GM19240 (cell line): ENCODE data around the gene NPR1.
"Not testable (repeated sequence)": the region's sequence is repeated elsewhere in the genome, so short reads cannot be mapped to it uniquely, and the experiment has no call there.

ENCODE experiments used
- DNase-seq: peaks from one replicate; pipeline ENCODE4 v3.0.0; 2011; ENCODE audit warnings: low spot score; ENCODE audit not compliant: insufficient read length

Gene NPR1

DNA sequence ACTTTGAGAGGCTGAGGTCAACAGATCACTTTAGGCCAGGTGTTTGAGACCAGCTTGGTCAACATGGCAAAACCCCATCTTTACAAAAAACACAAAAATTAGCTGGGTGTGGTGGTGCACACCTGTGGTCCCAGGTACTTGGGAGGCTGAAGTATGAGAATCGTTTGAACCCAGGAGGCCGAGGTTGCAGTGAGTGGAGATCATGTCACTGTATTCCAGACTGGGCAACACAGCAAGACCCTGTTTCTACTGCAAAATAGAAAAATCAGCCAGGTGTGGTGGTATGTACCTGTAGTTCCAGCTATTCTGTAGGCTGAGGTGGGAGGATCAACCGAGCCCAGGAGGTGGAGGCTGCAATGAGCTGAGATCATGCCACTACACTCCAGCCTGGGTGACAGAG, 45.2 kb downstream of the NPR1 start:
- DNase-seq: no peak

DNA sequence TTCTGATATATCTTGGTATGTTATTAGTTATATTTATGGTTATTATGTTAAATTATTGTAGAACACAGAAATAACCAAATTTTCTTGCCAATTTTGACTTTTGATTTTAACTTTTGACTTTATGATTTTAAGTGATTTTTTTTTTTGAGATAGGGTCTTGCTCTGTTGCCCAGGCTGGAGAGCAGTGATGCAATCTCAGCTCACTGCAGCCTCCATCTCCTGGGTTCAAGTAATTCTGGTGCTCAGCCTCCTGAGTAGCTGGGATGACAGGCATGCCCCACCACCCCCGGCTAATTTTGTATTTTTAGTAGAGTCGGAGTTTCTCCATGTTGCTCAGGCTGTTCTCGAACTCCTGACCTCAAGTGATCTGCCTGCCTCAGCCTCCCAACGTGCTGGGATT, 46.1 kb downstream of the NPR1 start:
- not testable (repeated sequence) for DNase-seq

DNA sequence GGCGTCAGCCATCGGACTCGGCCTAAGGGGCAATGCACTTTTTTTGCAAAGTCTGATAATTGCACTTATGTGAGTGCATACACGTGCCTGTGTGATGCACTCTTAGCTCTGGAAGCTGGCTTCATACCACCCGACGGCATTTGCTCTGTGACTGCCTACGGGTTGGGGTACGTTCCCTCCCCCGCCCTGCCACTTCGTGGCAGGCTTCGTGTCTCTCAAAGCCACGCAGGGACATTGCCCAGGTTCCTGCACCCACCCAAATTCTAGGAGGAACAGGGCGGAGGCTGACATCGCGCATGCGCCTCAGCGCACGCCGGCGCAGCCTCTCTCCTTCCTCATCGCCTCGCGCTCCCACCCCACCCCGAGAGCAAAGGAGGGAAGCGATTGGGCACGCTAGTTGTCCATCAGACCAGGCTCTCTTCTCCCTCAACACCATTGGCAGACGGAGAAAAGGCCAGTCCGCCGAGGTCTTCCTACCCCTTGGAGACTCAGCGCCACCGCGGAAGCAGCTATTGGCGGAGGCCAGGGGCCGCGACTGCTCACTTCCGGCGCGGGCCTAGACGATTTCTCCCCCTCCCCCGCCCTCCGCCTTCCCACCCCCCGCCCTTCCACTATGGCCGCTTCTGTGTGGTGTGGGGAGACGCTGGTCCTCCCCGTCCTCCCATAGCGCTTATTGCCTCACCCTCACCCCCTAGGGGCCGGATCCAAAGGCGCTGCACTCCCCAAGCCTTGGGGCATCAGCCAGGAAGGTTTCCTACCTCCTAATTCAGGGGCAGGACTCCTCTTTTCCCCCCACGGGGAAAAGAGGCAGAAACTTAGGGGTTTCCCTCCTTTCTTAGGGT, 49.2 kb downstream of the NPR1 start, which contains the start of gene INTS3:
TSS of gene INTS3 (plus strand) at position 588 of the 842 bp plus-strand sequence. CDS start 585 bp downstream, outside the sequence.
- DNase-seq: peak; percentile 97

DNA sequence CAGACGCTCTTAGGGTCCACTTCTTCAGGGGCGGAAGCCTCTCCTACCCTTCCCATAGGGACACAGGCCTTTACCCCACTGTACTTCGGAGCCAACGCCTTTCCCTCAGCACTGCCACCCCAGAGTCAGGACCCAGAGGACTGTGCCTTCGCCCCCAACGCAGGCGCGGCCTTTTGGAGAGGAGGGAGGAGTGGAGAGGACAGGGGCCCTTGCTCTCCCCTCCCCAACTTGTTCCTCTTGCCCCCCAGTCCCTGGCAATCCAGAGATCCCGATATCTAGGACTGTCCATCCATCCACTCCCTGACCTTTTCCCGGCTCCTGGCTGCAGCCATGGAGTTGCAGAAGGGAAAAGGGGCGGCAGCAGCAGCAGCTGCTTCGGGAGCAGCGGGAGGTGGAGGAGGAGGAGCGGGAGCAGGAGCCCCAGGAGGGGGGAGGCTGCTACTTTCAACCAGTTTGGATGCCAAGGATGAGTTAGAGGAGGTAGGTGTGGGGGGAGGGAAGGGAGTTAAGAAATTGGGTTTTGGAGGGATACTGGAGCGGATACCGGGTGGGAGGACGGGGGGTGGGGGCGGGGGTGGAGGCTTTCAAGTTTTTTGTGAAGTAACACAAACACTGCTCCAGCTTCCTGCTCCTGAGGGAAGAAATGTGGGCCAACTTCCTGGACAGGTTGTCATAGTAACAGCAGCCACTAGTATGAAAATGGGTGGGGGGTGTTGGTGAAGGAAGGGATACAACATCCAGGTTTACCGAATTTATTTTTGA, 50.0 kb downstream of the NPR1 start:
- DNase-seq: no peak

DNA sequence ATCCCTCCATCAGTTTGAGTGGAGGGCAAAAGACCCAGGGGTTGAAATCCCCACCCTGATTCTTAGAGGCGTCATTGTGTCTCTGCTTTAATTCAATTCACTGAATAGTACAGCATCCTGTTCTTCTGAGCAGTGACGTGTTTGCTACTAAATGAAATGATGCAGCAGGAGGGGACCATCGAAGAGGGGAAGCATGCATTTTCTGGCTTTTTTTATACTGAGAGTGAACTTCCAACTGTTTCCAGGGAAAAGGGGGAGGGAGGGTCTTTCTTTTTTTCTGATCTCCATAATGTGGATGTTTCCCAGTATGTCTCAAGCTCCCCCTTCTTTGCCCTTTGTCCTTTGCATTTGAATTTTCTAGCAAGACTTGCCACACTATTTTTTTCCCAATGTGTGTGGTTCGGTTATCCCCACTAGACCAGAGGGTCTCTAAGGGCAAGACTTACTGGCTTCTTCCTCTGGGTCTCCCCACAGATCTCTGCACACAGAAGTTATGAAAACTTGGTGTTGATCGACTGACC, 52.0 kb downstream of the NPR1 start:
- DNase-seq: no peak

DNA sequence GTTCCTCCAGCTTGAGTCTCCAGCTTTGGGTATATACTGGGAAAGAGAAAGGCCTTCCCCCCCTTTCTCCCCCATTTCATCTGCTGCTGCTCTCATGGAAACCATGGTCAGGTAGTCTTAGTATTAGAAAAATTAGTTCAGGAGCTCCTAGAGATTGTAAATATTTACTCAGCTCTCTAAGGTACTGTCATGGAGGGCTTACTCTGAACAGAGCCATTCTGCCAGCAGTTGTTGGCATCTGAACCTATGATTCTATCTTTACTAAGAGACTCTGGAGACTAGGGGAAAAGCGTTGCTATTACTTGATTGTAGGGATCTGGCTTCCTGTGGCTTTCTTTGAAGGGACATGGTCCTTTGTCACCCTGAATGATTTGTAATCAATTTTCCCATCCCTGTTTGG, 55.5 kb downstream of the NPR1 start:
- DNase-seq: no peak

DNA sequence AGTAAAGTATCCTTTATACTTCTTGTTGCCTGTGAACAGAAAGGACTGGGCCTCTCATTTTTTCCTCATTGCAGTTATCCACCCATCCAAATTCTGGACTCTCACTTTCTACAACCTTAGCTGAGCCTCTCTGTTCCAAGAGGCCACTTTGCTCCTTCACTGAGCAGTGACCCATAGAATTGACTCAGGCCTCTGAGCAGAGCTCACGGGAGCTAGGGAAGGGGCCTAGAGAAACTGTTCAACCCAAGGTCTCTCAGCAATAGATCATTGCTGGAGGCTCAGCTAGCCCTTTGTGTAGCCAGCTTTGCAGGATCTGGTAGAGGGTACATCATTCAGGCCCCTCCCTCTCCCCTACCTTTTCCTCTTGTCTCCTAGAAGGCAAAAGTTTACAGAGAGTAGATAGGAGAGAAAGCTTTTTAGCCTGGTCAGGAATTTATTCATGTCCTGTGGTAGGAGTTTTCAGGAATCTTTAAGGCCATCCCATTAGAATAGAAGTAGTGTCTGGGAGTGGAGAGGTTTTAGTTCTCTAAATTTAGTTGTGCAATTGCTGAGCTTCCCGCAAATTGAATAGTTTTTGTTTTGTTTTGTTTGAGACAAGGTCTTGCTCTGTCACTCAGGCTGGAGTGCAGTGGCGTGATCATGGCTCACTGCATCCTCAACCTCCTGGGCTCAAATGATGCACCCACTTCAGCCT, 56.1 kb downstream of the NPR1 start:
- DNase-seq: no peak

DNA sequence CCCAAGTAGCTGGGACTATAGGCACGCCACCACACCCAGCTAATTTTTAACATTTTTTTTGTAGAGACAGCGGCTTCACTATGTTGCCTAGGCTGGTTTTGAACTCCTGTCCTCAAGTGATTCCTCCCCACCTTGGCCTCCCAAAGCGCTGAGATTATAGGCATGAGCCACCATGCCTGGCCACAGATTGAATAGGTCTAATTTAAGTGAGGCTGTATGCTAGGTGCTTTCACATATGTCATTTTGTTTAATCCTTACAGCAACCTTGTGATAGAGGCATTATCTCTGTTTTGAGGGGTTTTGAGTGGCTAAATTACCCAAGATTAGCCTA, 56.6 kb downstream of the NPR1 start:
- no peak for DNase-seq

DNA sequence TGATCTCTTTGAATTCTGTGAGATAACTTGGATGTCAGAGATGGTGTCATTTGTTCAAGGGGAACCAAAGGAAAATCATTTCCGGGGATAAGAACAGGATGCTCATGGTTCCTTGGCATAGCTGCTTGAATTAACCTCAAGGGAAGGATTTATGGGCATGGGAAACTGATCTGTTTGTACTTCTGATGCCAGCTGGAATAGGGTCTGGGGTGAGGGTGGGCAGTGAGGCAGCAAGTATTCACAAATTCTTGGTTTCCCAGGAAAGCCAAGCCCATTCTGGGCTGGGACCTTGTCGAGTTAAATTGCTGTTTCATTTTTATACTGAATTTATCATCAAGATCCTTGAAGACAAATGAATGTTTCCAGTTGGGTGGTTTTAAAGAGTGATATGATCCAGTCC, 63.5 kb downstream of the NPR1 start:
- DNase-seq: no peak

DNA sequence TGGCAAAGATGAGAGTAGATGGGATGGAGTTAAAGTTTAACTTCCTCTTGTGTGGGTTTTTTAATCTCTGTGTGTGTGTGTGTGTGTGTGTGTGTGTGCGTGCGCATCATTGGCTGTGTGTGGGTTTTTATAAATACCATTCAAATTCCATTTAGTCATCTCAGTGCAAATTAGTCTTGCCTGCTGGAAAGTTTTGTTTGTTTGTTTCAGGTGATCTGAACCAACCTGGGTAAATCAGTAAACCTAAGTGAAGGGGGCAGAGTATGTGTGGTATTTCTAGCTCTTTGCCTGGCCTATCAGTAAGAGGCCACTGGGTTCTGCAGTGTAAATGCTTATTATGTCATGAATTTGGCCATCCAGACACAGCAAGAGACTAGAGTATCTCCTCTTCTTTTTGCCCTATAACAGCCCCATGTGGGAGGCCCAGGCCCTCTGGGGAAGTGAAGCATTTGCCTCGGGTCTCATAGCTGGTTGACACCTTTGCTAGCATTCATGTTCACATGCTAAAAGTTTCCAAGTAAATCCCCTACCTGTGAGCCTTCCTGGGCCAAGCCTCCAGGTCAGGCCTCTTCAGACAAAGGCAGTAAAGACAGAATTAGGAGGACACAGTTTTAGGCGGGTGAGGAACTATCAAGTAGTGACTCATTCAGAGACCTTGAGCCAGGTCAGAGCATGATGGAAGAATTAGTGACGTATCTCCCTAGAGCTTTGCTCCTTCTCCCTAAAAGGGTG, 64.1 kb downstream of the NPR1 start:
- no peak for DNase-seq
